Measurements from ENCODE around the gene SLC23A1.

Gene SLC23A1

DNA sequence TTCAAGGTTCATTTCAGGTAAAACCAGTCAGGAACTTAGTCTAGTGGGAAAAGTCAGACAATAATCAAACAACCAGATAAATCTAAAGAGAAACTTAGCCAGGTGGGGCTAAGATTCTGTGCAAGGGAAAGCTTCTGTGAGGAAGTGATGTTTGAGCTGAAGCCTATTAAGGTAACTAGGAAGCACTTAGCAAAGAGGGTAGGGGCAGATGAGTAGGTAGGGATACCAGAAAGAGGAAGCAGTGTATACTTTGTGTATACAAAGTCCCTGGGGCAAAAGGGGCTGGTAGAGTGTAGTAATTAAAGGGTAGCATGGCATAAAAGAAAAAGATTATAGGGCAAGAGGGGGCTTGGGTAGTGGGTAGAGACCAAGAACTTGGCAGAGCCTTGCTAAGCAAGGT, 24.4 kb upstream of the SLC23A1 start:
- DNase-seq (ENCODE audit: low read depth, low spot score) = no peak

DNA sequence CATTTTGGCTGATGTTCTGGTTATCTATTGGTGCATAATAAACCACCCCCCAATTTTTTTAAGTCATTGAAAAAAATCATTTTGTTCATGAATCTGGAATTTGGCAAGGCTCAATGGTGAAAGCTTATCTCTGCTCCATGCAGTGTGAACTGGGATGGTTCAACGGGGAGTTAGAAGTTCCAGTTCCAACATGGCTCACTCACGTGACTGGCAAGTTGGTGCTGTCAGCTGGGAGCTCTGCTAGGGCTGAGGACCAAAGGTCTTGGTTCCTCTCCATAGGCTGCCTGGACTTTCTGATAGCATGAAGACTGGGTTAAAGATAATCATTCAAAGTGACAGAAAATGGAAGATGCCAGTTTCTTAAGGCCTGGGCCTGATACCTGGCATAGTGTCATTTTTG, 23.9 kb upstream of the SLC23A1 start:
- DNase-seq (ENCODE audit: low read depth, low spot score) = no peak

DNA sequence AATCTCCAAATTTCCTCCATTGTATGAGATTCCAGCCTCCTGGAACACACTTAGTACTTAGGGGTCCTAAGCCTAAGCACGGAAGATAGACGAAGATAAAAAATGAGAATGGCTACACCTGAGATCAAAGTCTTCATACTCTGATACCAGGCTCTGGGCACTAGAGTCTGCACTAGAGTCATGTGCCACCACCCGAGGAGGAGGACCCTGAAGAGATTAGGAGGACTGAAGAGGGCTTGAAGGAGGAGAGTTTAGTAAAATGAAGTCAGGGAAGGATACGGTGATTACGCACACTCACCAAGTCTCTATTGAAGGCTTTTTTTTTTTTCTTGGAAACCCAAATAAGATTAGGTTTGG, 21.4 kb upstream of the SLC23A1 start:
- no peak for DNase-seq (ENCODE audit: low read depth, low spot score)

DNA sequence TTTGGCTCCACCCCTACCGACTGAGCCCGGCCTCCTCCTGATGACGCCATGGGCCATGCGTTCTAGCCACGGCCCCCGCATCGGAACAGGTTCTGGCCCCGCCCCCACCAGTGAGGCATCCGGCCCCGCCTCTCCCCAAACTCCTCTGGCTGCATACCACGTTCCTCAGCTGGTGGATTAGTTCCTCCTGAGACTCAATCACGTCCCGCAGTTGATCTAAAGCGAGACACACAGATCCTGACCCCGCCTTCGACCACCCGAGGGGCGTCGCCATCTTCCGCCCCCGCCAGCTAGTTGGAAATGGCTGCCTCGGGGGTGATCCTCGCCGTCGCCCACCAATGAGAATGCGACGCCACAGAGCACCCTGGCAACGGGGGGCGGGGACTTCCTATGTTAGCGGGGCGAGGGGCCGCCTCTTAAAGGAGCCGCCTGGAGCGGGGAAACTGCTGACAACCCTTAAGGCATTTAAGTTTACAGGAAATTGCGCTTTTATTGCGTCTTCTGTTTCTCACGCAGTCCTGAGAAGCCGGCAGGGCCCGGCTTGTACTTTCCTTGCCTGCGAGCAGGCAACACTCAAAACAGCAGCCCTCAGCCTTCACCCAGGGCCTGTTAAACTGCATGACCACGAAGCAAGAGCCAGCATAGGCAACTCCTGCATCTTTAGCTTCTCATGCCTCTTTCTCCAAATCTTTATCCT, 20.8 kb upstream of the SLC23A1 start, which contains the start of gene SPATA24:
Gene SPATA24, minus strand, starts transcription at position 303 of the 697 bp plus-strand sequence. Its CDS starts 29 bp downstream, at position 274.
- peak; percentile 95 for DNase-seq (ENCODE audit: low read depth, low spot score)

DNA sequence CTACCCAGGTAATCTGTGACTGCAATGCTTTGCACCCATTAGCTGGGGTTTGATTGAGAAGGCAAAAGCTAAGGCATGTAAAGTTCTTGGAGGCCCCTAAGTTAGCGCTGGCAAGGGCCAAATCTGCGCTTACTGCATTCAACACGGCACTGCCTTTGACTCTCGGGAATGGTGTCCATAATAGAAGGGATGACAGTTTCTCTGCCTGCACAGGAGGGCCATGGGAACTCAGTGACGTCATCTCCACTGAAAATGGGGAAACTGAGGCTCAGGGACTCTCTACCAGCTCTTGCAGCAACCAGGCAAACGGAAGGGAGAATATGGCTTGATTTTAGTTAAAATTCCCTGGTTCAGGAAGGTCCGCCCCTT, 20.3 kb upstream of the SLC23A1 start:
- DNase-seq (ENCODE audit: low read depth, low spot score) = no peak

DNA sequence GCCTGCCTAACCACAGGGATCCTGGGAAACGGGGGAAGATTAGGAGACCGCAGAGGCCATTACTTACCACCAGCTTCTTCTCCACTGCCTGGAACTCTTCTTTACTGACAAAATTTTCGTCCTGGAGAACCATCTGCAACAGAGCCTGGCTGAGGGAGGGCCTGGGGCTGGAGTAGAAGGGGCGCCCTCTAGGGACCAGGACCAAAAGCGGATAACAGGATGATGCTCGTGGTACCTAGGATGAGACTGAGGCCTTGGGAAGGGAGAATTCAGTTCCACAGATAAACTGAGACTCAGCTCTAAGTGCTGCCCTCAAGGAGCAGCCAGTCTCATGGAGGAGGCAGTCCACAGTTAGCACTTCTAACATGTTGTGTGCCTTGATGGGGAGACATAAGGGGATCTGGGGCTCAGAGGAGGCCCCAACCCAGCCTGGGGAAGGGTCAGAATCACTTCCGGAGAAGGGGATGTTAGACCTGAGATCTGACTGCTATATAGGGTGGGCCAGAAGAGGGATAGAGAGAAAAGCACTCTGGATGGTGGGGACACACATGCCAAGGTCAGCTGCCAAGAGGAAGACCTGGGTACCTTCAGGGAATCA, 19.6 kb upstream of the SLC23A1 start:
- DNase-seq (ENCODE audit: low read depth, low spot score) = no peak

DNA sequence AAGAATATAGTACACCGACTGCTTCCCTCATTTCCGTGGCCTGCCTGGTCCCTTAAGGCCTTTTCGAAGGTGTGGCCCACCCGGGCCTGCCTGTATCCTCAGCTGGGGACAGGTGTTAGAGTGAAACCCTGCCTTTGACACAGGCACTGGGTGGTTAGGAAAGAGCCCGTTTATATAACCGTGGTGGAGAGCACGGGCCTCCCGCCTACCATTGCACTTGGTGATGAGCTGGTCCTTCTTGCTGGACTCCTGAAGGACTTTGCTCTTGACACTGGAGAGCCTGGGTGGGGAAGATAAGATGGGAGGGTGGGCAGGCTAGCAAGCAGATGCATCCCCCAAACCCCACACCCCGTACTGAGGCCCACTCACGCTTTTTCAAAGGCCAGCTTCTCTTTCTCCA, 18.4 kb upstream of the SLC23A1 start:
- no peak for DNase-seq (ENCODE audit: low read depth, low spot score)

DNA sequence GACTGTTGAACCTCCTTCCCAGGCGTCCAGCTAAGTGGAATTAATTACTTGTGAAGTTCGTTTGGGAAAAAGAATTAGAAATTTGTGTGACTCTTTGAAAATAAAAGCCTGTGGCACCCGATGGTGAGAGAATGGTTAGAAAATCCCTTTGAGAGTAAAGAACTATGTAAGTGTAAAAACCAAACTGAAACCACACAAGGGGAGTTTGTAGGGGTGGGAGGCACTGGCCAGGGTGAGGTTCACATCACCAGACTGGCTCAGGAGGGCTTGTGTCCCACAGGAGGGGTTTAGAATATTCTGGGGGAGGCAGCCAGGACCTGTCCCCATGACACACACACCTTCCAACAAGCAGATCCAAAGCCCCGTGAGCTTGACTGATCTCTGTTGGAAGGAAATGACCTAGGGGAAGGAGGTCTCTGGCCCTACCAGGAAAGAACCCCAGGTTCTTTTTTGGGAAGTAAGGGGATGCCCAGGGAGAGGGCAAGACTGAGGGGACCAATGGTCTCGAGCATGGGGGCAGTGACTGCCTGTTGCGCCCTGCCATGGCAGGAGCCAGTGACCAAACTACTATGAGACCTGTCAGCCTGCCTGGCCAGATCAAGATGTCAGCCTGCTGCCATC, 16.5 kb upstream of the SLC23A1 start:
- DNase-seq (ENCODE audit: low read depth, low spot score) = no peak

DNA sequence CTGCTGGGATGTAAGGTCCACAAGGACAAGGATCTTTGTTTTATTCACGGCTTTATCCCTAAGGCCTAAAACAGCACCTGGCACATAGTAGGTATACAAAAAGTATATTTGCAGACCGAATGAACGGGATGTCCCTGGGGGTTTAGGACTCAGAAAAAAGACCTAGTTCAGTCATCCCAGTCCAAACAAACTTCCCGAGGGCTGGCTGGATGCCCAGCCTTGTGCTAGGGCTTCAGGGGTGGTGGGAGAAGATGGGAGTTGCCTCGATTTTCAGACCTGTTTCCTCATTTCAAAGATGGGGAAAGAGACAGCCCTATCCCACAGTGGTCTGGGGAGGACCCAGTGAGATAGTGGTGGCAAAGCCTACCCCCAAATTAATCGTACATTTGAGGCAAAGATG, 14.8 kb upstream of the SLC23A1 start:
- no peak for DNase-seq (ENCODE audit: low read depth, low spot score)

DNA sequence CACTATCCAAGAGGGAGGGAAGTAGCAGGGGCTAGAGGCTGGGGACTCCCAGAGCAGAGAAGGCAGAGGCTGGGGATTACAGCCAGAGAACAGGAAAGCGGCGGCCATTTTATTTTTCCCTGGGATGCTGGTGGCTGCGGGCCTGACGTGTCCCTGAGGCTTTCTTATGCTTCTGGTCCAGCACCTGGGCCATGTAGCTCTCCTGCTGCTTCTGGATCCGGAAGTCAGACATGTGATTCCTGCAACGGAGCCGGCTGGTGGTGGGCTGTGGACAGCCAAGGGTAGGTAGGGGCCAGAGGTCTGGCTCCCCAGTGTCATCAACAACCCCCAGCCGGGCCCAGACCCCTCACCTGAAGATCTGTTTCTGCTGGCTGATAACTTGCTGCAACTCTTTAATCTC, 13.6 kb upstream of the SLC23A1 start:
- no peak for DNase-seq (ENCODE audit: low read depth, low spot score)

DNA sequence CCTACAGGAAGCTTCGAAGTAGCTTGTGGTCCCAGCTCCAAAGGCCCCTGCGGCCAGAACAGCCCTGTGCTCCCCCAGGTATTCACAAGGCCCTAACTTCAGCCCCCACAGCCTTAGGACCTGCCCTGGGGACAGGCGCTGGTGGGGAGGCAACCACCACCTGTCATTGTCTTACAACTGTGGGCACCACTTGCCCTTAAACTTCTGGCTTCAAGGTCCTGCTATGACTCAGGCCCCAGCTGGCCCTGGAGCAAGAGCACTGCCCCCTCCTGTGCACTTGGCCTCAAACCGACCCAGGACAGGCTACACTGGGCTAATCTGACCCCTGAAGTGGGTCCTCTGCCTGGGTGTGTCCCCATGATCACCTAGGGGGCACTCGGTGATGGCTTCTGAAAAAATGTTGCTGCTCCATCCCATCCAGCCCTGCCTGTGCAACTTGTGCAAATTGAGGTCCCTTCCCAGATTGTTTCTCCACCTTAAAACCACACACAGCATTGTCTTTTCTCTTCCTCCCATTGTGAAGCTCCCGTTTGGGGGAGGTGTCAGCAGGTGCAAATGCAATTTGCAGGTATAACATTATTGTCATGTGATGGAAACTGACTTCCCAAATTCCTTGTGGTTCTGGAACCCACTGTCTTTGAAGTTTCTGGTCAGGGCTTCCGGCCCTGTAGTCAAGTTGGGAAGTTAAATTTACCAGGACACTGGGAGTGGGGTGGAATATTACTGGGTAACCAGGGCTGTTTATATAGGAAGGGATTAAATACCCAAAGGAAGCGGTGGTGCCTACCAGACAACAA, 12.9 kb upstream of the SLC23A1 start:
- no peak for DNase-seq (ENCODE audit: low read depth, low spot score)

DNA sequence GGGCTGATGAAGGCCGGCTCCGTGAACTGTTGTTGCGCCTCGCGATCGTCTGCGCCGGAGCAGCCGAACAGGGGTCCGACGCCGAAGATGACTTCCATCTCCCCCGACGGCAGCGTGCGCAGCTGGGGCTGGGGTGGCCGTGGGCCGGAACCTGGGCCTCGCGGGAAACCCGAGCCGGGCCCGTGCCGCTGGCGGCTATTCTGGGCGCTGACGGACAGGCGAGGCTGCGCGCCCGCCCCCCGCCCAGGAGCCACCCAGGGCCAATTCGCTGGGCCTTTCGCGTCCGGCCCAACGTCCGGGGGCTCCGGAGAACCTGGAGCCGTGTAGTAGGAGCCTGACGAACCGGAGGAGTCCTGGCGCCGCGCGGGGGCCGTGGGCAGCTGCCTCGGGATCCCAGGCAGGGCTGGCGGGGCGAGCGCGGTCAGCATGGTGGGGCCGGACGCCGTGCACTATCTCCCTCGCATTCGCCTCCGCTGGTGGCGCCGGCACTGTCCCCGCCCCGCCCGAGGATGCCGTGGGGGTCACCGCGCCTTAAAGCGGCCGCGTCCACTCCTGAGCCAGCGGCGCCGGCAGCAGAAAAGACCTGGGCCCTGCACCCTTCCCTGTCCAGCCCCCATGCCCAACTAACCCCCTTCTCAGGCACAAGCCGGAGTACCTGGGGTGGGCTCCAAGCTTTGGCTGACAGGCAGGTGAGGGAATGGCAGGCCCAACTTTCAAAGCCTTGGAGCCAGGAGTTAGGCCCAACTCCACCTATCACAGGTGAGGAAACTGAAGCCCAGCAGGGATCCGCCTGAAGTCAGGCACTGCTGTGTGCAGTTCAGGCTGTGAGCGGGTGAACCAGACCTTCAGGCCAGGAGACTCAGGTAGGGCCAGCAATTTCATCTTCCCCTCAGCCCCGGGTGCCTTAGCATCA, 11.8 kb upstream of the SLC23A1 start, which contains the start of gene PROB1:
Gene PROB1, minus strand, starts transcription at position 451 of the 913 bp plus-strand sequence. Its CDS starts 23 bp downstream, at position 428.
- DNase-seq (ENCODE audit: low read depth, low spot score) = no peak

DNA sequence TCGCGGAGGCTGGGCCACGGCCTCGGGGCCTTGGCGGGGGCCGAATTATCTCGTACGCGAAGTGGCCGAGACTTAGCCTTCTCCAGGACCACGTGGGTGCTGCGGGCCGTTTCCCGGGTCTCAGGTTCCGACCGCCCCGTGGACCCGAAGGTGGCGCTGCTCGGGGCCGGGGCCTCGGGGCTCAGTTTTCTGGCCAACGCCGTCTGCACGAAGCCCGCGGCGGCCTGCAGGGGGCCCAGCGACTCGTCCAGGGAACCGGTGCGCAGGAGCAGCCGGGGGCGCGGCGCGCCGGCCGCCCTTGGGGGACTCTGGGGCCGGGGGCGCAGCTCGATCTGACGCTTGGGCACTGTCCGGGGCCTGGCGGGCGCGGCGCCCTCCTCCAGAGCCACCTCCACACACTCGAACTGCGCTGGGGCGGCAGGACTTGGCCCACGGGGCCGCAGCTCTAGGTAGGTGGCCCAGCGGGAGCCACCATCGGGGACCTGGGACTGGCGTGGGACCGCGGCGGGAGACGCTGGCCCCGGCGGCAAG, 11.1 kb upstream of the SLC23A1 start:
- no peak for DNase-seq (ENCODE audit: low read depth, low spot score)

DNA sequence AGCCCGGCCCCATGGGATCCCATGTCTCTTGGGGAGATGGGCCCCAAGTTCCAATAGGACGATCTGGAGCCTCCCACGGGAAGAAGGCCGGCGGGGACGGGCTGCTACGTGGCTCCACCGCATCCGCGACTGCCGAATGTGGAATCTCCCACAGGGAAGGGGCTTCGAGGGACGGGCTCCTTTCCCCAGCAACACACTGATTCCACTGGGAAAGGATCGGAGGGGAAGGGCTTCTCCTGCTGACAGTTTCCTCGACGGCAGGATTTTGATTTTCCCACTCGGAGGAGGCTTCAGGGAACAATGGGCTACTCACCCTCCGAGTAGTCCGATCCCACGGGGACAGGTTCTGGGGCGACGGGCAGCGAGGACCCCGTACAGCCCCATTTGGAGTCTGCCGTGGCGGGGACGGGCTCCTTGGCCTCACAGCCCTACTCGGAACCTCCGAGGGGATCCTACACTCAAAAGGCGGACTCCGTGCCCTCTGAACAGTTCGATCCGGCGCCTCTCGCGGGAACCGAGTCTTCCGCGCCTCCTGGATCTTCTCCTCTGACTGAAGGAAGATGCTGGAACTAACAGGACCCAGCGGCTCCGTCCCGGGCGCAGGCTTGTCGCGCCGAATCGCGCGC, 10.5 kb upstream of the SLC23A1 start:
- no peak for DNase-seq (ENCODE audit: low read depth, low spot score)

DNA sequence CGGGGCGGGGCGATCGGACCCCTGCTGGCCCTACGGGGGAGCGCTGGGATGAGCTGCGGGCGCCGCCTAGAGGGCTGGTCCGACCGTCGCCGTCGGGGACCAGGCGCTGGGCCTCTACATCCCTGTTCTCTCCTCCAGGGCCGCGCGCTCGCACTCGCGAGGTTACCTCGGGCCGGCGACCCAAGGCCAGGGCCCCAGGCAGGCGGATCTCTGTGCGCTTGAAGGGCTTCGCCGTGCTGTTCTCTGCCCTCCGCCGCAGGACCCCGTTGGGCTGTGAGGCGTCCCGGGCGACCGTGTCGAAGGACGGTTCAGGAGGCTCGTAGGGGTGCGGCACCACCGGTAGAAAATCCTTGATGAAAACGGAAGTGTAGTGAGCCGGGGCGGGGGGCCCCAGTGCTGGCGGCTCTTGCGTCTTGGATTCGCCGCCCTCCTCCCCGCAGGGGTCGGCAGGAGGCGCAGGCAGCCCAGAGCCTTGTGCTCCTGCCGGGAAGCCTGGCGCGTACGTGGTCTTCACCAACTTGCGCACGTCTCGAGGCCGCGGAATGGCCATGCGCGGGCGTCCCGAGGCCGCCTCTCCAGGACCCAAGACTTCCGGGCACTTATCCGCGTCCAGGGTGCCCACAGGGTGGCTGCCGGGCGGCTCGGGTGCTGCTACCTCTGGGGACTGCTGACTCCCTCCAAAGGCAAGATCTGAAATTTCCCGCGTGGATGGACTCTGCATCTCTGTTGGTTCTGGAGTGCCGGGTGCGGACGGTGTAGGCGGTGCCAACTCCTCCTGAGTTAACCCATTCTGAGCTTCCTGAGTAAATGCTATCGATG, 9.8 kb upstream of the SLC23A1 start:
- DNase-seq (ENCODE audit: low read depth, low spot score) = no peak

DNA sequence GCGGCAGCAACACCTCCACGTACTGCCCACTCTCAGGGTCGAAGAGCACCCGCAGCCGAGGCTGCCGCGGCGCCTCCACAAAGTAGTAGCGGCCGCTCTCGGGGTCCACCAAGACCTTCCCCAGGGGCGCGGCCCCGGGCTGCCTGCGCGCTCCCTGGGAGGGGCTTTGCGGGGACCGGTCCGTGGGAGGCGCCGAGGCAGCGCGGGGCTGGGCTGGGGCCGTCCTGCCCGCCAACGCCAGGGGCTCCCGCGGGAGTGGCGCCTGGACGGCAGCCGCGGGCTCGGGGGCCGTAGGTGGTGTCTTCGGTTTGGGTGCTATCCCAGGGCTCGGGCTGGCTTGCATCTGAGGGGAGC, 9.2 kb upstream of the SLC23A1 start:
- DNase-seq (ENCODE audit: low read depth, low spot score) = no peak

DNA sequence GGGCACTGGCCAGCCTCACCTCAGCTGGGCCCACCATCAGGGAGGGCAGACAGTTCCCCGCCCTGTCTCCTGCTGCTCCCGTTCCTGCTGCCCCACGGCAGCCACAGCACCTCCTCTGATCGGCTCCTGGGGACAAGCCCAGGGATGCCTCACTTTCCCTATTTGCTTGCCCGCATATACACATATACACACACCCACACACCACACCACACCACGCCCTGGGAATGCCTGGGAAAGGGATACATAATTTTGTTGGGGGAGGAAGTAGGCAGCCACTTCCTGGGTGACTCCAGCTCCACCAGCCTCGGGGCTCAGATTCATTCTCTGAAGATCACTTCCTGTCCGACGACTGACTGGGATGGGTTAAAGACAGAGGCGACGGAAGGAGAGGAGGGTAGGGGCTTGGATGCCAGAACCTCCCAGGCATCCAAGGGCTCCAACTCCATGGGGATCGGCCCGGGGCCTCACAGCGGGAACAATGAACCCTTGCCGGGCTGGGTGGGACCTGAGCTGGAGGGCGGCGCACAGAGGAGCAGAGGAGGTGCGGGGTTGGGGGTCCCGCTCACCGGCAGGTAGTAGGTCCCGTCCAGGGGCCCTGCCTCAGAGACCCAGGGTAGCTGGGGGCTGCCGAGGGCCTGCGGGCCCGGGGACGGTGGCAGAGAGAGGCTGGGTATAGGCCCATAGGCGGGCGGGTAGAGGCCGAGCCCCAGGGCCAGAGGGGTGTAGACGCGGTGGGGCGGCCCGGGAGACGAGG, 8.7 kb upstream of the SLC23A1 start:
- DNase-seq (ENCODE audit: low read depth, low spot score) = no peak

DNA sequence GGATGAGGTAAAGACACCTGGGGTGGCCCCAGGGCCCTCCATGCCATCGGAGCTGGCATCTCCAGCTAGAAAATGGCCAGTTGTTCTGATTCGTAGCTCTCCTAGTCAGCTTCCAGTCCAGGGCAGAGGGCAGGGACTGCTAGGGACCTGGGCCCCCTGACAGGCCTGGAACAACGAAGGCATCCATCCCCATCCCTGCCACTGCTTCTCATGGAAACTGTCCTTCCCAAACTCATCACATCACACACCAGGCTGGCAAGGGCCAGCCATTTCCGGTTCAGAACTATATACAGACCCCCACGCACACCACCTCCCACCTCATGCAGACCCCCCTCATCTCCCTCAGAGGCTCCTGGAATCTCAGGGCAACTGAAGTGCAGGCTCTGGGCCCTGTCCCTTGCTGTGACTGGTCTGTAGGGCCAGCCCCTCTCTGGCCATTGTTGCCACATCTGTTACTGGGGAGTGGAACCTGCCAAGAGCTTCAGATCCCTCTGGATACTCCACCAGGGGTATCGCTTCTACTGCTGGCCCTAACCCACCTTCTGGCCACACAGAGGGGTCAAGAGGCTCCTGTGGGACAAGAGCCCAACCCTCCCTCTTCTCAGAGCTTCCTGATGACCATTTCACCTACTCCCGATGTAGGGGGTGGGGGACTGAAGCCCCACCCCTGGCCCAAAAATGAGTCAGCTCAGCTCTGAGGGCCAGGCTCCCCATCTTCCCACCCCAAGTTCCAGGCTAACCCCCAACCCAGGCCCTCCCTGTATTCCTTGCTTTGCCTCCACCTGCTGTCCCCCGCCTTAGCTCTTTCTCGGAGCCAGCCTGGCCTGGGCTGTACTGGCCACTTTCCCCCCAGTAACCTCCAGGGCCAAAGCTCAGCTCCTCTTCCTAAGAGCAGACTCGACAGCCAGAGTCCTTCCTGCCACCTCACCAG, 7.8 kb upstream of the SLC23A1 start:
- no peak for DNase-seq (ENCODE audit: low read depth, low spot score)

All from brain pericyte (primary cell).